Stimulated activated CD8-positive, alpha-beta memory T cell treated with anti-CD3 and anti-CD28 coated beads, Interleukin-15, amount 100 ng/mL, for 4 hours (primary cell): ENCODE data around the gene SYNDIG1.

Experiments
- DNase-seq, 2 donors: peaks; one replicate each; pipeline ENCODE4 v3.0.0-alpha.2; 2020; ENCODE audit warnings: low read depth in 2 of 2

The SYNDIG1 gene

GRCh38 chr20:24583169-24583792 lies 113.9 kb downstream of the SYNDIG1 start:
- no peak for DNase-seq

GRCh38 chr20:24584078-24584477 lies 114.6 kb downstream of the SYNDIG1 start:
- no peak for DNase-seq

- DNase-seq = no peak
These were observed 115.3 kb downstream of the SYNDIG1 start for GRCh38 chr20:24584538-24585356.

- no peak for DNase-seq
These were observed 116.5 kb downstream of the SYNDIG1 start for GRCh38 chr20:24585796-24586522.

- no peak for DNase-seq
These were observed 117.1 kb downstream of the SYNDIG1 start for GRCh38 chr20:24586523-24586840.

GRCh38 chr20:24587384-24588046 lies 118.1 kb downstream of the SYNDIG1 start:
- DNase-seq = no peak

- DNase-seq = no peak
These were observed 118.7 kb downstream of the SYNDIG1 start for GRCh38 chr20:24588047-24588635.

GRCh38 chr20:24588725-24589340 lies 119.4 kb downstream of the SYNDIG1 start:
- DNase-seq = no peak

GRCh38 chr20:24589381-24589780 lies 120.0 kb downstream of the SYNDIG1 start:
- DNase-seq = no peak

GRCh38 chr20:24589815-24590177 lies 120.4 kb downstream of the SYNDIG1 start:
- DNase-seq = no peak

GRCh38 chr20:24590178-24590982 lies 121.0 kb downstream of the SYNDIG1 start:
- no peak for DNase-seq

GRCh38 chr20:24597051-24597450 lies 127.6 kb downstream of the SYNDIG1 start:
- no peak for DNase-seq

GRCh38 chr20:24598346-24598745 lies 128.9 kb downstream of the SYNDIG1 start:
- no peak for DNase-seq

GRCh38 chr20:24598996-24599395 lies 129.6 kb downstream of the SYNDIG1 start:
- DNase-seq = no peak

- DNase-seq = no peak
These were observed 130.6 kb downstream of the SYNDIG1 start for GRCh38 chr20:24600012-24600411.

- DNase-seq = no peak
These were observed 134.0 kb downstream of the SYNDIG1 start for GRCh38 chr20:24603454-24603853.

- DNase-seq = no peak
These were observed 135.7 kb downstream of the SYNDIG1 start for GRCh38 chr20:24604966-24605665.

- no peak for DNase-seq
These were observed 136.6 kb downstream of the SYNDIG1 start for GRCh38 chr20:24605937-24606455.

GRCh38 chr20:24607402-24607801 lies 138.0 kb downstream of the SYNDIG1 start:
- no peak for DNase-seq
